MM.1S (cell line): Measurements from ENCODE around the gene SLC44A5.
"Not testable (repeated sequence)": the region's sequence is repeated elsewhere in the genome, so short reads cannot be mapped to it uniquely, and the experiment has no call there.

Source experiments
- DNase-seq: peaks from one replicate; pipeline ENCODE4 v3.0.0-alpha.2; 2015
- H2AFZ ChIP-seq: fragments of 300-600 bp; sonication (generic); 2 replicates; pipeline ENCODE4 v1.6.0; 2016; ENCODE audit warnings: antibody characterized with exemption, low read length
- H3F3A ChIP-seq: fragments of 300-600 bp; sonication (generic); 2 replicates; pipeline ENCODE4 v1.6.1; 2016; ENCODE audit warnings: mild to moderate bottlenecking, antibody characterized with exemption, low read length, moderate library complexity, mixed read lengths; ENCODE audit not compliant: insufficient read depth
- H3K27ac ChIP-seq: fragments of 300-600 bp; sonication (generic); 2 replicates; pipeline ENCODE4 v1.5.1; 2016; ENCODE audit warnings: mild to moderate bottlenecking, low read length
- H3K27me3 ChIP-seq: fragments of 300-600 bp; sonication (generic); replicated peaks from 2 replicates; pipeline ENCODE4 v1.6.0; 2016; ENCODE audit warnings: low read length; ENCODE audit not compliant: insufficient read depth
- H3K36me3 ChIP-seq: fragments of 300-600 bp; sonication (generic); replicated peaks from 2 replicates; pipeline ENCODE4 v1.6.1; 2016; ENCODE audit warnings: mild to moderate bottlenecking, low read length, mixed read lengths; ENCODE audit not compliant: insufficient read depth
- H3K4me1 ChIP-seq: fragments of 300-600 bp; sonication (generic); 2 replicates; pipeline ENCODE4 v1.6.1; 2016; ENCODE audit warnings: low read length, mixed read lengths
- H3K4me2 ChIP-seq: fragments of 300-600 bp; sonication (generic); 2 replicates; pipeline ENCODE4 v1.6.0; 2016; ENCODE audit warnings: low read depth, low read length
- H3K4me3 ChIP-seq: fragments of 300-600 bp; sonication (generic); 2 replicates; pipeline ENCODE4 v1.5.1; 2016; ENCODE audit warnings: low read length, mixed read lengths
- H3K79me2 ChIP-seq: fragments of 300-600 bp; sonication (generic); 2 replicates; pipeline ENCODE4 v1.6.1; 2016; ENCODE audit warnings: mixed run types, low read length, mixed read lengths
- H3K9ac ChIP-seq: fragments of 300-600 bp; sonication (generic); 2 replicates; pipeline ENCODE4 v1.6.1; 2016; ENCODE audit warnings: low read length, mixed read lengths
- H3K9me2 ChIP-seq: fragments of 300-600 bp; sonication (generic); replicated peaks from 2 replicates; pipeline ENCODE4 v1.6.1; 2016; ENCODE audit warnings: mild to moderate bottlenecking, low read length, mixed read lengths; ENCODE audit not compliant: insufficient read depth
- H3K9me3 ChIP-seq: fragments of 300-600 bp; sonication (generic); replicated peaks from 2 replicates; pipeline ENCODE4 v1.6.1; 2016; ENCODE audit warnings: mild to moderate bottlenecking, low read length, mixed read lengths; ENCODE audit not compliant: insufficient read depth
- H4K20me1 ChIP-seq: fragments of 300-600 bp; sonication (generic); 2 replicates; pipeline ENCODE4 v1.6.1; 2016; ENCODE audit warnings: mild to moderate bottlenecking, low read length, moderate library complexity, mixed read lengths; ENCODE audit not compliant: insufficient read depth
- EZH2 ChIP-seq: fragments of 300-600 bp; sonication (generic); optimal IDR thresholded peaks from 2 replicates; pipeline ENCODE3; 2017; ENCODE audit warnings: low read depth, mild to moderate bottlenecking, antibody characterized with exemption, low read length, mixed read lengths
- EZH2phosphoT487 ChIP-seq: fragments of 300-600 bp; sonication (generic); IDR thresholded peaks from 2 replicates; pipeline ENCODE4 v1.6.1; 2018; ENCODE audit warnings: antibody characterized with exemption, low read length
- TF ChIP-seq, protein P1 (sequence below): fragments of 300-600 bp; sonication (generic); IDR thresholded peaks from 2 replicates; pipeline ENCODE4 v1.5.1; 2016; ENCODE audit warnings: antibody characterized with exemption, low read length, mixed read lengths

Gene SLC44A5

DNA sequence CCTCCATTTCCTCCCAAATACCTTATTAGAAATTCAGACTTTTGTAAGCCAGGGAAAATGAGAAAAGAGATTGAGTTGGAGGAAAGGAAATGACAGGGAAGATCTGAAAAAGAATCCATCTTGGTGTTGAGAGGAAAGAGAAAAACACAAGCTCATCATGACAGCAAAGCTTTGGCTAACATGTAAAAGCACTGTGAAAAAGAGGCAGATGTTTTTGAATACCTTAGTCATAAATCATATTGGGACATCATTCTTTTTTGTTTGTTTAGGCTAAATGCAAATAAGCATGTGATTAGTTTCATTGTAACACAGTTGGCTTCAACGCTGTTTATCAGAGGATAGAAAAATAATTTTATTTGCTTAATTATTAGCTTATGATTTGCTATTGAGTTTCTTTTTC, 412.2 kb downstream of the SLC44A5 start:
- no peaks in the 10 kb centered on the region for H3K79me2 ChIP-seq
- H3K27me3 ChIP-seq: no peaks in the 10 kb centered on the region
- H3K4me3 ChIP-seq: no peak overlapping the region
- no peak overlapping the region for H2AFZ ChIP-seq
- TF ChIP-seq, protein P1, sequence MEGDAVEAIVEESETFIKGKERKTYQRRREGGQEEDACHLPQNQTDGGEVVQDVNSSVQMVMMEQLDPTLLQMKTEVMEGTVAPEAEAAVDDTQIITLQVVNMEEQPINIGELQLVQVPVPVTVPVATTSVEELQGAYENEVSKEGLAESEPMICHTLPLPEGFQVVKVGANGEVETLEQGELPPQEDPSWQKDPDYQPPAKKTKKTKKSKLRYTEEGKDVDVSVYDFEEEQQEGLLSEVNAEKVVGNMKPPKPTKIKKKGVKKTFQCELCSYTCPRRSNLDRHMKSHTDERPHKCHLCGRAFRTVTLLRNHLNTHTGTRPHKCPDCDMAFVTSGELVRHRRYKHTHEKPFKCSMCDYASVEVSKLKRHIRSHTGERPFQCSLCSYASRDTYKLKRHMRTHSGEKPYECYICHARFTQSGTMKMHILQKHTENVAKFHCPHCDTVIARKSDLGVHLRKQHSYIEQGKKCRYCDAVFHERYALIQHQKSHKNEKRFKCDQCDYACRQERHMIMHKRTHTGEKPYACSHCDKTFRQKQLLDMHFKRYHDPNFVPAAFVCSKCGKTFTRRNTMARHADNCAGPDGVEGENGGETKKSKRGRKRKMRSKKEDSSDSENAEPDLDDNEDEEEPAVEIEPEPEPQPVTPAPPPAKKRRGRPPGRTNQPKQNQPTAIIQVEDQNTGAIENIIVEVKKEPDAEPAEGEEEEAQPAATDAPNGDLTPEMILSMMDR: no peak
- TF ChIP-seq EZH2: no peak
- TF ChIP-seq EZH2phosphoT487: no peak
- no peaks in the 10 kb centered on the region for H3K9me2 ChIP-seq
- no peaks in the 10 kb centered on the region for H4K20me1 ChIP-seq
- no peaks in the 10 kb centered on the region for H3K36me3 ChIP-seq
- no peaks in the 10 kb centered on the region for H3F3A ChIP-seq
- H3K9me3 ChIP-seq: no peaks in the 10 kb centered on the region
- no peak overlapping the region for H3K4me2 ChIP-seq
- no peak overlapping the region for H3K27ac ChIP-seq
- no peak overlapping the region for H3K9ac ChIP-seq
- no peaks in the 10 kb centered on the region for H3K4me1 ChIP-seq
- DNase-seq: no peak

DNA sequence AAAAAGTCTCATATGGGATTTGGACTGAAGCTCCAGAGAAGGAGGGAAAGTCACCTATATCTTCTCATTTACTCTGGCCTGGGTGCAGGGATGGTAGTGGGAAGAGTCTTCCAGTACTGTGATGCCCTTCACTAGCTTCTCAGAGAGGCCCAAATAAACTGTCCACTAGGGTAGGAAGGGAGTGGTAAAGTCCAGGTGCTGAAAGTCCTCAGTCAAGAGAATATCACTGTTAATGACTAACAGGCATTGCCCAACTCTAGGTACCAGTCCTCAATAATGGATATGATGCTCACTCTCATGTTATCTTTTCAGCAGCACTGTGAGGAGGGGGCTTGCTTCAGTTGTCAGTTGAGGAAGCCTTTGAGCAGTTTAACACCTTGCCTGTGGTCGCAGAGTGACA, 412.8 kb downstream of the SLC44A5 start:
- Histone ChIP-seq H3K4me2 (no peak overlapping the region), H3K4me1 (no peaks in the 10 kb centered on the region), H3K27ac (no peak overlapping the region), H3K36me3 (no peaks in the 10 kb centered on the region), H3K9me3 (no peaks in the 10 kb centered on the region), H2AFZ (no peak overlapping the region), H3K9ac (no peak overlapping the region), H3K79me2 (no peaks in the 10 kb centered on the region), H4K20me1 (no peaks in the 10 kb centered on the region), H3K27me3 (no peaks in the 10 kb centered on the region), H3K4me3 (no peak overlapping the region), H3K9me2 (no peaks in the 10 kb centered on the region), H3F3A (no peaks in the 10 kb centered on the region)
- TF ChIP-seq EZH2 (no peak), EZH2phosphoT487 (no peak)
- TF ChIP-seq, protein P1: no peak
- DNase-seq: no peak

DNA sequence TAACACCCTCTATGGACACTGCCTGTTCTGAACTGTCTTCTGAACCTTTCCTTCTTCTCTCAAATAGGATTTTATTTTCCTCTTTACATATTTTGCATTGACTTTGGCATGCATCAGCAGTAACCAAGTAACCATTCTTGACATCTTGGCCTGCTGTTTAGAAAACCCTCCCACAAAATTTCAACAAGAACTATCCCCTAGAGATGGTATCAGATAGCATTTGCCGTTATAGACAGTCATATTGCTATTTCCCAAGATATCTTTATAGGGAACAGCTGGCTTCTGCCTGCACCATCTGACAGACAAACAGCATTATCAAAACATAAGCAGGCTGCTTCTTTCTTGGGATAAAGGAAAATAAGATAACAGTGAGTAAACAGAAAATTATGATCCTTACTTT, 422.0 kb downstream of the SLC44A5 start:
- H3K4me1 ChIP-seq: no peaks in the 10 kb centered on the region
- no peak for DNase-seq

GRCh38 chr1:75181214-75181955, 429.5 kb downstream of the SLC44A5 start:
- DNase-seq, H3K36me3 ChIP-seq, H3K27ac ChIP-seq, H3K79me2 ChIP-seq, H3K9me3 ChIP-seq, H3K27me3 ChIP-seq, H4K20me1 ChIP-seq, H3K4me3 ChIP-seq, H2AFZ ChIP-seq, H3K9ac ChIP-seq, H3K4me1 ChIP-seq, H3F3A ChIP-seq, H3K9me2 ChIP-seq, H3K4me2 ChIP-seq: not testable (repeated sequence)

More for the DNA sequence above, 422.0 kb downstream of the SLC44A5 start:
- Histone ChIP-seq H3K9me2 (no peaks in the 10 kb centered on the region), H3K4me3 (no peak overlapping the region), H3K27ac (no peak overlapping the region), H4K20me1 (no peaks in the 10 kb centered on the region), H3K79me2 (no peaks in the 10 kb centered on the region), H3K27me3 (no peaks in the 10 kb centered on the region), H3K36me3 (no peaks in the 10 kb centered on the region), H3F3A (no peaks in the 10 kb centered on the region), H2AFZ (no peak overlapping the region), H3K9me3 (no peaks in the 10 kb centered on the region), H3K4me2 (no peak overlapping the region), H3K9ac (no peak overlapping the region)
- TF ChIP-seq EZH2 (no peak), EZH2phosphoT487 (no peak)
- TF ChIP-seq, protein P1: no peak
